ENCODE results near the gene CRTAC1.

CRTAC1 gene

DNA sequence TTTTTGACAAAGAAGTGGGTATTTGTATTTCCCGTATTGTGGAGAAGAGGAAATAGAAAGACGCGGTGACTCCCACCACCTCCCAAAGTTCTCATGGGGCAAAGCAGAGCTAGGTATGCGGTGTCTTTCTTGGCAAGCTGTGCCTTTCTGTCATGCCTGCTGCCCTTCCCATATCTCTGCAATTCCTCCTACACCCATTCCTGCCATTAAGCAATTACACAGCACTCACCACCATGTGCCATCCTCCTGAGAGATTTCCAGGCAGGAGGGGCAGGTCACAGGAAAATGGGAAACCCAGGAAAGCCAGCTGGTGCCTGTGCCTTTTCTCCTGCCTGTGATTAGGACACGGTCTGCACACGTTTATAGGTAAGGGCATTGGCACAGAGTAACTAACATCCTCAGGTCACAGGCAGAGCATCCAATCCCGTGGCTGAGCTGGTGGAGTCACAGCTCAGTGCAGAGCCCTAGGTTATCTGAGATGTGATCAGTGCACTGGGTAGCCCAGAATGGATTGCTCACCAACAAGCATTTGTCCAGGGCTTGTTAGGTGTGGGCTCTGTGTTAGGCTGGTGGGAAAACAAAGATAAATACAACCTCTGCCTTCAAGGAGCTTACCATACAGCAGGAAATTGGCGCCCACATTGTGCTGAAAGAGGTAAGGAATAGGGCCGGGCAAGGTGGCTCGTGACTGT lies 9.4 kb upstream of the CRTAC1 start:
- TF ChIP-seq CTCF (conservative IDR thresholded peaks at IDR 0.05) (no peak), ZFX (IDR thresholded peaks at IDR 0.05) (no peak)
- no peak overlapping the region for H3K27ac ChIP-seq

DNA sequence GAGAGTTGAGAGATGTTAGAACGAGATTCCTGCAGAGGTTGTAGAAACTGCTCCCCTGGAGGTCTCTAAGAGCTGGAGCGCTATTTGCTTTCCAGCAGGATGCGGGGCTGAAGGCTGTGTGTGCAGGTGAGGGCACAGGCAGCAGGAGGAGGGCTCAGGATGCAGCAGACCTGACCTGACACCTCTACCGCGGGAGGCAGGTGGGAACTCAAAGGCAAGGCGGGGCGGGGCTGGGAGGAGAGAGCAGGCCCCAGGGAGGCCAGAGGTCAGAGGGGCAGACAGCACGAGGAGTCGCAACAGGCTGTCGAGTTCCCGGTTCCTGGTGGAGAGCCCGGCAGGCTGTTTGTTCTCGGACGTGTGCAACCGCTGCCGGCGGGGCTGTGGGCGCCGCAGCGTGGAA lies 7.9 kb upstream of the CRTAC1 start:
- TF ChIP-seq CTCF (conservative IDR thresholded peaks at IDR 0.05) (no peak), ZFX (IDR thresholded peaks at IDR 0.05) (no peak)

DNA sequence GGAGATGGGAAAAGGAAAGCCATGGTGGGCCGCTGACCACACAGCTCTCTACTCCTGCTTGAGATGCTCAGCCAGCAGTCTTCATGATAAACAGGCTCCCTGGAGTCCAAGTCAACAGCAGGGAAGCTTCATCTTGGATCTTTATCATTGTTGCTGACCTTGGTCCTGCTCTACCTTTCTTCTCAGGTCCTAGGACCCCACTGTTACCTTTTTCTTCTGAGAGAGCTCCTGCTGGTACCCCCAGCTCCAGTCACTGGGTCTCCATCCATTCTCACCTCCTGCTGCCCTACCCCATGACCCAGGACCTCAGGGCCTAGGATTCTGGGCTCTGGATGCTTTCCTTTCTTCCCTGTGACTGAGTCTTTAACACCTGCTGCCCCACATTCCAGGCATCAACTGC lies 5.2 kb upstream of the CRTAC1 start:
- no peak for TF ChIP-seq CTCF (conservative IDR thresholded peaks at IDR 0.05)
- TF ChIP-seq ZFX (IDR thresholded peaks at IDR 0.05): no peak
- H3K27ac ChIP-seq: no peak overlapping the region

More for the DNA sequence above, 7.9 kb upstream of the CRTAC1 start:
- H3K27ac ChIP-seq: no peak overlapping the region

DNA sequence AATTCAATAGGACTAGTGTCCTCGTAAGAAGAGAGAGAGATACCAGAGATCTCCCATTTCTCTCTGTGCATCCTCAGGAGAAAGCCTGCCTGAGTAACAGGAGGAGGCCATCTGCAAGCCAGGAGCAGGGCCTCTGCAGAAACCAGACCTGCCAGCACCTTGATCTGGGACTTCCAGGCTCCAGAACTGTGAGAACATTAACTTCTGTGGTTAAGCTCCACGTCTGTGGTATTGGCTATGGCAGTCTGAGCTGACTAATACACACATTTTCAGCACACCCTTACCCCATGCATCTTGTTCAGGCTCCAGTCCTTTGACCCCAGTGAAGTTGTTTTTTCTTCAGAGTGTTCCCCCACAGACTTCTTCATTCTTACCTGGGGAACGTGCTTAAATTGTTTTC lies 3.1 kb upstream of the CRTAC1 start:
- no peak for TF ChIP-seq ZFX (IDR thresholded peaks at IDR 0.05)
- no peak for TF ChIP-seq CTCF (conservative IDR thresholded peaks at IDR 0.05)
- no peak overlapping the region for H3K27ac ChIP-seq

GRCh38 chr10:98031440-98031839 lies 1.0 kb upstream of the CRTAC1 start:
- no peak overlapping the region for H3K27ac ChIP-seq
- no peak for TF ChIP-seq CTCF (conservative IDR thresholded peaks at IDR 0.05)
- no peak for TF ChIP-seq ZFX (IDR thresholded peaks at IDR 0.05)

DNA sequence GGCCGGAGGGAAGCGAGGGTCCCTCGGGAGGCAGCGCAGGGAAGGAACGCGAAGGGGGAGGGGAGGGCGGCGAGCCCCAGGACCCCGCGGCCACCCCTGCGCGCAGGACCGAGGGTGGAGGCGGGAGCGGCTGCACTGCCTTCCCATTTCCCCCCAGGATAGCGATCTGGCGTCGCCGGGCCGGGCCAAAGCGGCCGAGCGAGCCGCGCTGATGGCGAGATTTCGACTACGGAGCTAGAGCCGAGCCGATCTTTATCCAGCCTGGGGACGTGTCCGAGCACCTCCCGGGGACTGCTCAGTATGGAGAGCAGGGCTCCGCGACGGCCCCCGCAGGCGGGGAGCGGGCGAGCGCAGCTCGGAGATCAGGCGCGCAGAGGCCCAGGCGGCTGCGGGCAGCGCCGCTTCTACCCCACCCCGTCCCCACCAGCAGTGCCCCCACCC lies 590 bp upstream of the CRTAC1 start:
- H3K27ac ChIP-seq: no peak overlapping the region
- TF ChIP-seq ZFX (IDR thresholded peaks at IDR 0.05) (no peak), CTCF (conservative IDR thresholded peaks at IDR 0.05) (no peak)

DNA sequence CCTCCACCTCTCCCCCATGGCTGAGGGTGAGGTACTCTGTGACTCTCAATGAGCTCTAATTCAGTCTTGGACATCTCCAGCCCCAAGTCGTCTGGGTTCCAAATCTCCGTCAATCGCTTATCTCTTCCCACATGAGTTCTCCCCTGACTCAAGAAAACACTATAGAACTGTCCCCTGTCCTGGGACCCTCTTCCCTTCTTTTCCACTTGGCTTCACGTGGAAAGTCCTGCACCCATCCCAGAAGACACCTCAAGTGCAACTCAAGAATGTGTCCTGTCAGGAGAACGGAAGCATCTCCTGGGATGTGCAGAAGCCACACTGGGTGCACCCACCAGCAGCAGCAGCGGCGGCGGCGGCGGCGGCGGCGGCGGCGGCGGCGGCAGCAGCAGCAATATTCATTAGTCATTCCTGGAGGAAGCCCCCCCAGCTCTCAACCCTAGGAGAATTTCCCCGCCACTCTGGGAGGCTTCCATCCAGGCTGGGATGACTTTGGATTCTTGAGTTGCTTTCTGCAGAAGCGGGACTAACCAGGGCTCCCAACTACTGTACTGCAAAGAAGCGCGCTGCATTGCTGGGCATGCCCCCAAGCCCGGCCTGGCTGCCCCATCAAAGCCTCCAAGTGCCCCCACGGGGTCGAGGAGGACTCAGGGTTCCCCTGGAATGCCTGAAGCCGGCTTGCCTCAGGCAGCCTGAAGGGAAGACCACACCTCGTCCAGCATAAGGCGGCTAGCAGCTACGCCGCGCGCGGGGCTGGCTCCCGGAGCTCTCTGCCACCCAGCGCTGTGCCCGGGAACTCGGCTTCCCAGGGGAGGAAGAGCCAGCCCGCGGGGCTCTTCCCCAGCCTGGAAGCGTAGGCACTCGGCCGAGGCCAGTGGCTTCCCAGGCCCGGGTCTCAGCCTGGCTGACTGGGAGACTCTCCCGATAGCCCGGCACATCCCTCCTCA lies 1.0 kb downstream of the CRTAC1 start:
- H3K27ac ChIP-seq: no peak overlapping the region

More for the DNA sequence above, 1.0 kb downstream of the CRTAC1 start:
- TF ChIP-seq ZFX (IDR thresholded peaks at IDR 0.05): no peak
- TF ChIP-seq CTCF (conservative IDR thresholded peaks at IDR 0.05): no peak
